Measurements from ENCODE around the gene ATP5F1D.

ATP5F1D gene

GRCh38 chr19:1248139-1248785 lies 6.7 kb downstream of the ATP5F1D start, which contains the start of gene MIDN:
Gene MIDN (plus strand): TSS chr19:1248583. CDS start chr19:1250297, 1,714 bp downstream.
- DNase-seq, result no peak

- peak; percentile 68 for DNase-seq
Measured at GRCh38 chr19:1248786-1249297, 7.3 kb downstream of the ATP5F1D start.

GRCh38 chr19:1249298-1249989 lies 7.9 kb downstream of the ATP5F1D start:
- peak; percentile 94 for DNase-seq

DNA sequence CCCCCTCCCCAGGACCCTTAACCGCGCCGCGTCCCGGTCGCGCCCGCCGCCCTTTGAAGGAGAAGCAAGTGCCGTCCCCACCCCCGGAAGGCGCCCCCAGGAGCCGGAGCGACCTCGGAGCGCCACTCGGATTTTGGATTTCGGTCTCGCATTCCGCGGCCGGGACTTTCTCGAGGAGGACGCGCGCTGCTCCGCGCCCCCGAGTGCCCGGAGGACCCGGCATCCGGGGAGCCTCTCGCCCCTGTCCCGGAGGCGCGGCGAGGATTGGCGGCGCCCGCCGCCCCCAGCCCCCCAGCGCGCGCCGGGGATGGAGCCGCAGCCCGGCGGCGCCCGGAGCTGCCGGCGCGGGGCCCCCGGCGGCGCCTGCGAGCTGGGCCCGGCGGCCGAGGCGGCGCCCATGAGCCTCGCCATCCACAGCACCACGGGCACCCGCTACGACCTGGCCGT lies 8.5 kb downstream of the ATP5F1D start:
- DNase-seq, result no peak

DNA sequence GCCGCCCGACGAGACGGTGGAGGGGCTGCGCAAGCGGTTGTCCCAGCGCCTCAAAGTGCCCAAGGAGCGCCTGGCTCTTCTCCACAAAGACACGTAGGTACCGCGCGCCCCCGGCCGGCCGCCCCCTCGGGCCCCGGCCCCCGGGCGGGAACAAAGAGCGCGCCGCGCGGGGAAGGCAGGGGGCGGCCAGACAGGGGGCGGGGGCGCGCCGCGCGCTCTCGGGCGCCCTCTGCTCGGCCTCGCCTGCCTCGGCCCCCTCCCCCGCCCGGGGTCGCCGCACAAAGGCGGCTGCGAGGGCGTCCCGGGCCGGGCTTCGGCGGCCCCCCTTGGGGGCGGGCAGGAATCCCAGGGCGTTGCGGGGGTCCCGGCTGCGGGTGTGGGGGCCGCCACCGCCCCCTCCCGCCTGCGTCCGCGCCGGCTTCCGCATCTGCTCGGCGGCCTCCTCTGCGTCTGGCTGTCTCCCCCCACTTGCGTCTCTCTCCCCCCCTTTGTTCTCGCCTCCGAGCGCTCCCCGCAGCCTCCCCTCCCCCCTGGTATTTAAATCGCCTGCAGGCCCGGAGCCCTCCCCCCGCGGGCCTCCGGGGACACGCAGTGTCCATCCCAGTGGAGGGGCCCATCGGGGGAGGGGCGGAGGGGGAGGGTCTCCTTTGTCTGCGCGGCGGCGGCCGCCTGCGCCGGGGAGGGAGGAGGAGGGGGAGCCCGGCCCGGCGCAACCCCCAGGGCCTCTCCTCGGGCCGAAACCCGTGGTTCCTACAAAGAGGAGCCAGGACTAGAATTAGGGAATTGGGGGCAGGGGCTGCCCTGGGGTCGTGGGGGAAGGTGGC lies 9.1 kb downstream of the ATP5F1D start:
- DNase-seq, result peak; percentile 72

DNA sequence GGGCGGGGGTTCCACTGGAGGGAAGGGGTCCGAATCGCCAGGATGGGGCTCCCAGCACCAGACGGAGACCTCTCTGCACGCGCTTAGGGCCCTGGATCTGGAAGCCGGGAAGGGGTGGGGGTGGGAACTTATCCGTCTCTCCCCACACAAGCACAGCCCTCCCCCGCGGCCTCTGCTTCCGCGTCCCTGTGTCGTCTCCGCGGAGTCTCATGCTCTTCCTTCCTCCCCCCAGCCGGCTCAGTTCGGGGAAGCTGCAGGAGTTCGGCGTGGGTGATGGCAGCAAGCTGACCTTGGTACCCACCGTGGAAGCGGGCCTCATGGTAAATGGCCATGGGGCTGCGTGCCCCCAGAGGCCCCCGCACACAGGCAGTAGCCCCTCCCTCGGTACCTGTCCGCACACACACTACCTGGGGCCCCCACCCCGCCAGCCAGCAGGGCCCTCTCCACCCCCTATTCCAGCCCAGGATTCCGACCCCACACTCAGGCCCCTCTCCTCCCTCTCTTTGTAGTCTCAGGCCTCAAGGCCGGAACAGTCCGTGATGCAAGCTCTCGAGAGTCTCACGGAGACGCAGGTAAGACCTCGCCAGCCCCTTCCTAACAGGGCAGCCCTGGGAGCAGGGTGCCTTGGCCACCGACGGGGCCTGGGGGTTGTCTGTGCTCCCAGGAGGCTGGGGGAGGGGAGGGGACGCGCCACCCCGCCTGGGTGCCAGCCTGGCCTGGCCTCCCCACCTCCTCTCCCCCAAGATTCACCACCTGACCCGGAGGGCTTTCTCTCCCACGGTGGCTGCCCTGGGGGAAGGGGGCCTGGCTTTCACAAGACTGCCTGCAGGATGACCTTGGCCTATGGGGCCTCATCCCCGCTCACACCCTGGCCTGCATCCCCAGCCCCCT lies 10.0 kb downstream of the ATP5F1D start:
- no peak for DNase-seq

DNA sequence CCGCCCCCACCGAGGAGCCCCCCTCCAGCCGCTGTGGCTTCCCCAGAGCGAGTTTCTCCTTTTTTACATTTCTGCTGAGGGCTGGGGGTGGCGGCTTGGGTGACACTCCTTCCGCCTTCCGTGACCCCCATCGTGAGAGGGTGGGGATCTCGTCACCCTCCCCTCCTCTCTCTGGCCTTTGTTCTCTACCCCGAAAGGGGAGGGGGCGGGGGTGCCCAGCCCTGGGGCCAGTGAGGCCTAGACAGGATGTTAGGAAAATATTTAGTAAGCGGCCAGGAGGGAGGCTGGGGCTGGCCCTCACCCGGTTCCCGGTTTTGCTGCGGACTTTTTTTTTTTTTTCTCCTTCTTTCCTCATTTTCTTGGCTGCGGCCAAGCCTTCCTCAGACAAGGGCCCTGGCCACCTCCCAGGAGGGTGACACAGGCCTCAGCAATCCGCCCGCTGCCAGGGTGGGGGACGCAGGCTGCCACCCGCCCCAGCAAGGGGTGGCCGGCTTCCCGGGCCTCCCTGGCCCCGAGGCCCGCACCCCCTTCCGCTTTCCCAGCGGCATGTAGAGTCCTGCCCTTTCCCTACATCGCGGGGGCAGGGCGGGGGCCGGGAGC lies 10.8 kb downstream of the ATP5F1D start:
- DNase-seq, result no peak

GRCh38 chr19:1252821-1253513 lies 11.4 kb downstream of the ATP5F1D start:
- DNase-seq, result peak; percentile 50

GRCh38 chr19:1253514-1254080 lies 12.0 kb downstream of the ATP5F1D start:
- no peak for DNase-seq

DNA sequence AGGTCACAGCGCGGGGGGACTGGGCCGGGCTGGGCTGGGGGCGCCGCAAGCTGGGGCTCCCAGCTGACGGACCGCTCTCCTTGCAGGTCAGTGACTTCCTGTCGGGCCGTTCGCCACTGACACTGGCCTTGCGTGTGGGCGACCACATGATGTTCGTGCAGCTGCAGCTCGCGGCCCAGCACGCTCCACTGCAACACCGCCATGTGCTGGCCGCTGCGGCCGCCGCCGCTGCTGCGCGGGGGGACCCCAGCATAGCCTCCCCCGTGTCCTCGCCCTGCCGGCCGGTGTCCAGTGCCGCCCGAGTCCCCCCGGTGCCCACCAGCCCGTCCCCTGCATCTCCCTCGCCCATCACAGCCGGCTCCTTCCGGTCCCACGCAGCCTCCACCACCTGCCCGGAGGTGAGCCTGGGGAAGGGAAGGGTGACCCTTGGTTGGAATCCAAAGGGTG lies 12.6 kb downstream of the ATP5F1D start:
- DNase-seq, result no peak

DNA sequence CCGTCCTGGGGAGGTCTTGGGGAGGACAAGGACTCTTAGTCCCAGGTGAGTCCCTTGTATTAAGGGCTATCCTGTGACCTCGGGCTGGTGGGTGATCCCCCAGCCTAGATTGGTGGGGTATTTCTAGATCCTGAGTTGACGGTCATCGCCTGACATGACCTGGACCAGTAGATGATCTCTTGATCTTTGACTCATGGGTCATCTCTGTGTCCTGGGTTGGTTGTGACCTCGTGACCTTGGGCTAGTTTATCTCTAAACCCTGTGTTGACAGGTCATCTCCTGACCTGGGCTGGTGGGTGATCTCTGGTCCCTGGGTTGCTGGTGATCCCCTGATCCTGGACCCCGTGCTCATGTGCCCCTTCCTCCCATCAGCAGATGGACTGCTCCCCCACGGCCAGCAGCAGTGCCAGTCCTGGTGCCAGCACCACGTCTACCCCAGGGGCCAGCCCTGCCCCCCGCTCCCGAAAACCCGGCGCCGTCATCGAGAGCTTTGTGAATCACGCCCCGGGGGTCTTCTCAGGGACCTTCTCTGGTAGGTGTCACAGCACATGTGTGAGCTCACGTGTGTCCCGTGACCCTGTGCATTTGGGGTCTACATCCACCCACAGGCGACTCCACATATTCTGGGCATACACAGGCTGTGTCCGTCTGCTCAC lies 13.1 kb downstream of the ATP5F1D start:
- no peak for DNase-seq

DNA sequence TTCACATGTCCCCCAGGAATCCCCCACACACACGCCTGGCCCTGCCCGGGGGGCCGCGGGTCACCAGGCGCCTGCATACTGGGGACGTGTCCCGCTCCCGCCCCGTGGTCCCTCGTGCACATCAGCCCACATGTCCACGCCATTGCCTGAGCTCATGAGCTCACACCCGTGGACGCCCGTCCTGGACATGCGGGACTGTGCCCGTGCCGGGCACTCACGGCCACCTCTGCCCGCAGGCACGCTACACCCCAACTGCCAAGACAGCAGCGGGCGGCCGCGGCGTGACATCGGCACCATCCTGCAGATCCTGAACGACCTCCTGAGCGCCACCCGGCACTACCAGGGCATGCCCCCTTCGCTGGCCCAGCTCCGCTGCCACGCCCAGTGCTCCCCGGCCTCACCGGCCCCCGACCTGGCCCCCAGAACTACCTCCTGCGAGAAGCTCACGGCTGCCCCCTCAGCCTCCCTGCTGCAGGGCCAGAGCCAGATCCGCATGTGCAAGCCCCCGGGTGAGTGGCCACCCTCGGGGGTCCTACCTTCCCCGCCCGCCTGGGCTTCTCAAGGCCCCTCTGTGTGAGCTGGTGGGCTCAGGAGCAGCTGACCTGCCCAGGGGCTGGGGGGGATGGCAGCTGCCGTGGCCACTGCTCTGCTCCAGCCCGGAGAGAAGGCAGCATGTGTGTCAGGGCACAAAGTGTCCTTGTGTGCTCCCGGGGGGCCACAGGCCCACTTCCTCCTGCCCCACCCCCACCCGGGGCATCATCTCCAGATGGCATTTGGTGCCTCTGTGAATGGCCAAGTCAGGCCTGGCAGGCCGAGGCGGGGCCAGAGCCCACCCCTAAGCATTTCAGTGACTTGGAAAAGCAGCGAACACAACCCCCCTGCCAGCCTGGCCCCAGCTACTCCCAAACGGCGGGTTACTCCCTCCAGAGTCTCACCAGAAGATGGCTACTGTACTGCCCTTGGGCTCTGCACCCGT lies 13.9 kb downstream of the ATP5F1D start:
- DNase-seq, result no peak

DNA sequence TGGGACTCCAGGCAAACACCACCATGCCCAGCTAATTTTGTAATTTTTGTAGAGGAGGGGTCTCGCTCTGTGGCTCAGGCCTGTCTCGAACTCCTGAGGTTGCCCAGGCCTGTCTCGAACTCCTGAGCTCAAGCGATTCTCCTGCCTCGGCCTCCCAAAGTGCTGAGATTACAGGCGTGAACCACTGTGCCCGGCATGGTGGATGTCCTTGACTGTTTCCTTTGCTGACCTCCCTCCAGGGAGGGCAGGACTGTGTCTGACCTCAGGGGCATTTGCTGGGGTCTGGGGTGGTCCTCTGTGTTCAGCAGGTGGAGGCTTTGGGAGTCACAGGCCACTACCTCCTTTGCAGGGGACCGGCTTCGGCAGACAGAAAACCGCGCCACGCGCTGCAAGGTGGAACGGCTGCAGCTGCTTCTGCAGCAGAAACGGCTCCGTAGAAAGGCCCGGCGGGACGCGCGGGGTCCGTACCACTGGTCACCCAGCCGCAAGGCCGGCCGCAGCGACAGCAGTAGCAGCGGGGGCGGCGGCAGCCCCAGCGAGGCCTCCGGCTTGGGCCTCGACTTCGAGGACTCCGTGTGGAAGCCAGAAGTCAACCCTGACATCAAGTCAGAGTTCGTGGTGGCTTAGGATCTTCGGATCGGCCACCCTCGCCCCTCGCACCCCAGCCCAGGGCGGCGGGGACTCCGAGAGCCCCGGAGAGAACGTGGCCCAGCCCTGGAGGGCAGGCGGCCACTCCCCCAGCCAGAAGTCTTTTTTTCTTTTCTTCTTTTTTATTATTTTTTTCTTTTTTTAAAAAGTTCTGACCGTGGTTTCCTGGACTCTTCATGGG lies 15.3 kb downstream of the ATP5F1D start:
- no peak for DNase-seq

DNA sequence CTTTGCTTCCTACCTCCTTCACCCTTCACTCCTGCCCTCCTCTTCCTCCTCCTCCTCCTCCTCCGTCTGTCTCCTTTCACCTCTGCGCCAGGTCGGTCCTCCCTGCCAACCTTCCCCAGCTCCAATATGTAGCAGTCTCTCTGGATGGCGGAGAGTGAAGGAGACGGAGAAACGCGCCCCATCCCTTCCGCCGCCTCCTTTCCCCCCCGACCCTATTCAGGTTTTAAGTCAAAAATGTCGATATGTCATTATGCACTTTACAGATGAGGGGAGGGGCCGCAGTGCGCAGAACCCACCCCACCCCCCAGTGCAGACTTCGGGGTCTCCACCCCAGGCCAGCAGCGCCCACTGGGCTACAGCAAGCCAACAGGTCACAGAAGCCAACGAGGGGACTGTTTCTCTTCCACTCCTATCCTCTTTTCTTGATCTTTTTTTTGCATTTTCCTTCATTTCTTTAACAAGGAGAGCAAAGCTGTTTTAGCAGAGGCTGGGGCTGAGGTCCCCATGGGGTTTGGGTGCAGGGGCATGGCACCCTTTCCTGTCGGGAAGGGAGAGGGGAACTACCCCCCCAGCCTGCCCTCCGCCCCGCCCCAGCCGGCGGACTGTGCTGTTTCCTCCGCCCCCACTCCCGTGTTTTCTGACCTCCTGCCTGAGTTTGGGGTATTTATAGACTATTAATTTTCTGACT lies 16.1 kb downstream of the ATP5F1D start:
- DNase-seq, result no peak

DNA sequence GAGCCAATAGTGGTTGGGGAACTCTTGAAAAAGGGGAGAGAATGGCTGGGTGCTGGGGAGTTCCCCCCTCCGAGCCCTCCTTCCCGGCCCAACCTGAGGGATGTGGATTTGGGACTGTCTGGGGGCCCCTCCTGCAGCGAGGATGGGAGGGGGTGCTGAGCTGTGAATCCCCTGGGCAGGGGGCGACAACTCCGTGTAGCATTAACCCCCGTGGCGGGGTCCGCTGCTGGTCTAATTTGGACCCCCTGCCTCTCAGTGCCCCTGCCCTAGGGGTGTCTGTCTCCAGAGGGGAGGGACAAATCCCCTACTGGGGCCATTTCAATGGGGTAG lies 16.6 kb downstream of the ATP5F1D start:
- no peak for DNase-seq

DNA sequence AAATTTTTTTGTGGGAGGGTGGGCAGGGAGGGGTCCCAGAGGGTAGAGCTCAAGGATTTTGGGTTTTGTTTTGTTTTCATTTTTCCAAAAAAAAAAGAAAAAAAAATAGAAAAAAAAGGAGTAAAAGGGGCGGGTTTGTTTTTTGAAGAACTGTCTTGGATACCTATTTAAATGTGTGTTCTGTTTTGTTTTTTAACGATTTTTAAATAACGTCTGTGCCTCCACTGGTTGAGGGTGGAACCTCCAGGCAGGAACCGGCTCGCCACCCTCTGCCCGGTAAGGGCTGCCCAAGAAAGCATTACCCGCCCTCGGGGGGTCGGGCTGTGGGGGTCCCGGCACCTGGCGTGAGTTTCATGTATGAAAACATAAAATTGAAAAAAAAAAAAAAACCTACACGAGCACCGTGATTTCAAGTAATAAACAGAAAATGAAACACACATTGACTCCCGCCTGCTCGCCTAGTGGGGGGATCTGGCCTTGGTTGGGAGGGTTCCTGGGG lies 17.2 kb downstream of the ATP5F1D start:
- no peak for DNase-seq

DNA sequence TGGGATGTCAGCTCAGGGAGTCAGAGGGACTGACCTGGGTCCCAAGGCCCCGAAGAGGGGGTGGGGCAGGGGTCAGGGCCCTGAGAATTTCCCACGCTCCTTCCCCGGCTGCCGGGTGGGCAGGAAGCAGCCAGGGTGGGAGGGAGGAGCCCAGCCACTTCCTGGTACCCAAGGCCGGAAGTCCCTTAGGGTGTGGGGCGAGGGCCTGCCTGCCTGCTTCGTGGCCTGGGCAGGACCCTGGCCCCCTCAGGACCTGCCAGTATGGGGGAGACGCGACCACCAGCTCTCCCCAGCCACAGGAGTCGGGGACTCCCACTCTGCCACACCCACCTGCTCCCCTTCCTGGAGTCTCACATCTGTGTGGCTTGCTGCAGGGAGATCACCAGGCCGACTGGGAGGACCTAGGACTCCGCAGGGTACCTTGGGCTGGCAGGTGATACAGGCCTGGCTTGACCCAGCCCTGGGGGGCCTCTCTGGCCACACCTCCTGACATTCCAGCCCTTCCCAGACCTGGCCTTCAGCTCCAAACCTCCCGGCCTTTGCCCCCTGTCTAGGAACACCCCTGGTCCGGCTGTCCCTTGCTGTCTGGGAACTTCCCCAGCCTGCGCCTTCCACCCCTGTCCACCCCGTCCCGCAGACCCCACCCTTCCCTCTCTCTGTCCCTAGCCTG lies 17.8 kb downstream of the ATP5F1D start:
- DNase-seq, result no peak

Measured in NCI-H1092 (cell line).